Lung (tissue), 12 donors: Measurements from ENCODE around the gene CILP2. TPM values are rescaled to one million over a fixed set of nuclear protein-coding genes. Genes with fewer than 3 reads are reported as not detected.

ENCODE experiments used
- ATAC-seq: fragments of 200-7000 bp; cut with Tn5 transposase; one replicate; pipeline ENCODE4 v1.9.1; 2020; ENCODE audit warnings: moderate number of reproducible peaks; ENCODE audit not compliant: insufficient read depth, low FRiP score
- DNase-seq, 3 donors: peaks; one replicate each; pipeline ENCODE4 v3.0.0-alpha.2; 2013 to 2017
- H3K27ac ChIP-seq, 2 donors: one replicate each; pipeline ENCODE4 v1.5.1; 2013; ENCODE audit warnings: mild to moderate bottlenecking in 2 of 2, moderate library complexity in 2 of 2, control low read depth in 1 of 2, inconsistent platforms in 1 of 2, low read depth in 1 of 2, low read length in 1 of 2
- H3K27me3 ChIP-seq, 3 donors: one replicate each; pipeline ENCODE4 v1.5.1; 2013; ENCODE audit warnings: low read length in 2 of 3; ENCODE audit not compliant: control insufficient read depth in 3 of 3, insufficient read depth in 3 of 3
- H3K36me3 ChIP-seq, 4 donors: one replicate each; pipeline ENCODE4 v1.5.1; 2013; ENCODE audit warnings: low read length in 4 of 4, mild to moderate bottlenecking in 1 of 4, moderate library complexity in 1 of 4; ENCODE audit not compliant: control insufficient read depth in 4 of 4, insufficient read depth in 4 of 4
- H3K4me1 ChIP-seq, 5 donors: one replicate each; pipeline ENCODE4 v1.5.1; 2013; ENCODE audit warnings: low read length in 5 of 5, mild to moderate bottlenecking in 2 of 5, moderate library complexity in 1 of 5; ENCODE audit not compliant: control insufficient read depth in 5 of 5, insufficient read depth in 5 of 5
- H3K4me3 ChIP-seq: one replicate; pipeline ENCODE4 v1.5.1; 2013; ENCODE audit warnings: mild to moderate bottlenecking, control low read depth, moderate library complexity
- H3K9ac ChIP-seq, 2 donors: one replicate each; pipeline ENCODE4 v1.5.1; 2013; ENCODE audit warnings: low read length in 2 of 2, control low read depth in 1 of 2; ENCODE audit not compliant: insufficient read depth in 1 of 2
- H3K9me3 ChIP-seq, 4 donors: one replicate each; pipeline ENCODE4 v1.5.1; 2013; ENCODE audit warnings: low read length in 3 of 4, mild to moderate bottlenecking in 1 of 4, moderate library complexity in 1 of 4; ENCODE audit not compliant: control insufficient read depth in 4 of 4, insufficient read depth in 3 of 4
- CTCF ChIP-seq: IDR thresholded peaks from 2 replicates; pipeline ENCODE4 v1.5.1; 2012; ENCODE audit warnings: mild to moderate bottlenecking; ENCODE audit errors: control extremely low read depth, extremely low read depth
- WGBS, 2 donors: extraction: QIAGEN DNeasy Blood & Tissue Kit; methylation state at CpG; one replicate each; pipeline ENCODE4 v1.1.7; 2013; 5-methylcytosine and 5-hydroxymethylcytosine counted together
- polyA plus RNA-seq, 2 donors: library from polyadenylated mRNA; stranded (reverse); fragments of 200-250 nt; gene quantifications; one replicate each; pipeline ENCODE4 v1.2.1, GENCODE V29; 2013
- total RNA-seq, 2 donors: library from RNA; depleted of rRNA in 1 of 2; stranded (reverse); fragments of >200 nt in 1 of 2; gene quantifications; one replicate each; pipeline ENCODE4 v1.2.1, GENCODE V29; 2014 to 2021
- donor health status: control.
- donor health status: control.
- donor health status: Bipolar disorder and iron deficiency.
- donor health status: healthy.
- donor health status: DM: yes; HTN: yes; CAD: no.

CILP2 gene
- total and polyA plus RNA-seq, 4 donors: 0.06 to 0.68 (median 0.38) TPM

- peaks cover 9 to 39% (median 22%) of the 10 kb centered on the region in 4 donors for H3K36me3 ChIP-seq
- H3K4me3 ChIP-seq: no peak overlapping the region
- ATAC-seq (no peak), DNase-seq (no peak)
- no peaks in the 10 kb centered on the region for H3K4me1 ChIP-seq
- no peak for TF ChIP-seq CTCF
- no peaks in the 10 kb centered on the region for H3K27me3 ChIP-seq
- WGBS, 2 donors: 90 to 97% methylated on average over 8 of the region's 8 CpGs
- H3K9ac ChIP-seq: no peak overlapping the region
- no peaks in the 10 kb centered on the region for H3K9me3 ChIP-seq
- H3K27ac ChIP-seq: no peak overlapping the region
These were observed 30.7 kb upstream of the CILP2 start for GRCh38 chr19:19507354-19507753.

- Histone ChIP-seq H3K9ac (no peak overlapping the region), H3K27me3 (no peaks in the 10 kb centered on the region), H3K4me1 (no peaks in the 10 kb centered on the region), H3K9me3 (no peaks in the 10 kb centered on the region), H3K4me3 (no peak overlapping the region), H3K27ac (no peak overlapping the region), H3K36me3 (peaks cover 9 to 30% (median 16%) of the 10 kb centered on the region in 4 donors)
- ATAC-seq (no peak), DNase-seq (no peak)
- TF ChIP-seq CTCF: no peak
- 84 to 86% methylated on average over 11 of the region's 11 CpGs for WGBS, 2 donors
These were observed 29.8 kb upstream of the CILP2 start for GRCh38 chr19:19508217-19508616.

- DNase-seq: no peak
- peaks cover 0 to 2% (median 0%) of the 10 kb centered on the region in 4 donors for H3K9me3 ChIP-seq
- WGBS, 2 donors: 46 to 58% methylated on average over 6 of the region's 6 CpGs
- no peak overlapping the region for H3K27ac ChIP-seq
- no peaks in the 10 kb centered on the region for H3K27me3 ChIP-seq
- H3K4me1 ChIP-seq: peaks cover 0 to 5% (median under 1%) of the 10 kb centered on the region in 5 donors
- H3K36me3 ChIP-seq: peaks cover 5 to 14% (median 9%) of the 10 kb centered on the region in 4 donors
- no peak for ATAC-seq
- H3K4me3 ChIP-seq: no peak overlapping the region
- H3K9ac ChIP-seq: no peak overlapping the region
- no peak for TF ChIP-seq CTCF
These were observed 27.6 kb upstream of the CILP2 start for GRCh38 chr19:19510432-19510831.

GRCh38 chr19:19513682-19514081 lies 24.4 kb upstream of the CILP2 start:
- Histone ChIP-seq H3K9ac (no peak overlapping the region), H3K4me1 (peaks cover 0 to 9% (median 6%) of the 10 kb centered on the region in 5 donors), H3K9me3 (peaks cover 0 to 2% (median 0%) of the 10 kb centered on the region in 4 donors), H3K36me3 (no peaks in the 10 kb centered on the region), H3K27me3 (no peaks in the 10 kb centered on the region), H3K4me3 (no peak overlapping the region), H3K27ac (no peak overlapping the region)
- DNase-seq: no peak
- no peak for TF ChIP-seq CTCF
- 86% methylated on average over 17 of the region's 17 CpGs for WGBS, 2 donors
- no peak for ATAC-seq
